Left cardiac atrium (tissue), 4 donors: Measurements from ENCODE around the gene ARHGAP12. TPM values are rescaled to one million over a fixed set of nuclear protein-coding genes. Genes with fewer than 3 reads are reported as not detected.
"Not testable (repeated sequence)": the region's sequence is repeated elsewhere in the genome, so short reads cannot be mapped to it uniquely, and the experiment has no call there.

Source experiments
- ATAC-seq, 2 donors: fragments of 200-7000 bp; cut with Tn5 transposase; one replicate each; pipeline ENCODE4 v1.9.1; 2020; ENCODE audit warnings: mild to moderate bottlenecking in 2 of 2, moderate library complexity in 2 of 2
- DNase-seq: peaks from one replicate; pipeline ENCODE4 v3.0.0-alpha.2; 2020
- intact Hi-C, 2 donors: fragments of 100-400 bp; cut with DNase I; formaldehyde crosslinking; loops; one replicate each; pipeline versions ENCODE4 v1.14.1 to v1.15.1; 2022 to 2023
- long read RNA-seq: library from polyadenylated mRNA; unstranded; transcript quantifications from one replicate; pipeline ENCODE4 v2.0.0, GENCODE V29; 2021
- total RNA-seq, 2 donors: library from RNA; stranded (reverse); fragmentation: NEBNext Ultra II Directional; extraction: Animal tissue kit (Norgen Biotek cat#: 25700); gene quantifications; one replicate each; pipeline ENCODE4 v1.2.1, GENCODE V29; 2021
- donor health status: DM: no; HTN: yes; CAD: no.
- donor health status: DM: no; HTN: yes; CAD: no; lungs with severe emphysema.
- donor health status: DM: yes; HTN: yes; CAD: no.
- donor health status: Dilated cardiomyopathy.

Gene ARHGAP12
- total RNA-seq: 10 to 100 TPM; 17.2 to 21.7 TPM
- long read RNA-seq, full-length matches to known transcripts: 1 of 6 reads
- long read RNA-seq, partial matches to known transcripts: 3 of 6 reads
- long read RNA-seq, other reads (novel, unspliced or antisense): 2 of 6 reads

- DNase-seq (peak; percentile 92), ATAC-seq (peak; percentile 97 to 98)
- intact Hi-C loops: no loop called here
These were observed at the start of gene ARHGAP12 for GRCh38 chr10:31928549-31929260. Gene ARHGAP12, minus strand, starts transcription at chr10:31928831. Its CDS starts 19,976 bp downstream, at chr10:31908855.

GRCh38 chr10:31978156-31978483 lies 49.5 kb upstream of the ARHGAP12 start:
- no peak for ATAC-seq
- intact Hi-C loops: no loop called here
- no peak for DNase-seq

DNA sequence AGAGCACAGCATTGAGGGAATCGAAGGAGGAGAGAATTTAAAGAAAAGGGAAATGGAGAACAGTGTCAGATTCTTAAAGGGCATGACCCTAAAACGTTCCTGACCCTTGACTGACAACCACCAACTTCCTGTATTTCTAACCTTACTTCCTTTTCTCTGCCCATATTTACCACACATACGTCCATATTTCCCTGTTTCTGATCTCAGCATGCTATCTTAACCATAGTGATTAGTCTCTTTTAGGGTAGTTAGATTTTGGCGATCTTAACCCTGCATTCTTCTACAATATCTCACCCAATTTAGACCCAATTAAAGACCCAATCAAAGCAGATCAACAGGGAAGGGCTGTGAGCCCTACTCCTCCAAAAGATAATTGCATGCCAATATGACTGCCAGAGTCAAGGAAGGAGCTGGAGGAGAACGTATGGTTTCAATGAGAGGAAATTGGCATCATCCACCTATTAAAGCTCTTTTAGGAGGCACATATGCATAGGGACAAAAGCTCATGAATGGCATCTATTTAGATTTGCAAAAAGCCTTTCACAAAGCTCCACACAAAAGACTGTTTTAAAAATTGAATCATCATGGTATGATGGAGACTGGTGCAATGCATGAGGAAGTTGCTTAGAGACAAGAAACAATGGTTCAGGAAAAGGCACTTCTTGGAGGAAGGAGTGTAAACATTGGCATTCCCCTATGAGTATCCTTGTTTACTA lies 49.0 kb upstream of the ARHGAP12 start:
- intact Hi-C loops: no loop called here
- no peak for DNase-seq
- peak in 1 of 2 donors; percentile 58 for ATAC-seq

GRCh38 chr10:31975157-31975765 lies 46.6 kb upstream of the ARHGAP12 start:
- intact Hi-C loops: no loop called here
- no peak for DNase-seq
- ATAC-seq: no peak

DNA sequence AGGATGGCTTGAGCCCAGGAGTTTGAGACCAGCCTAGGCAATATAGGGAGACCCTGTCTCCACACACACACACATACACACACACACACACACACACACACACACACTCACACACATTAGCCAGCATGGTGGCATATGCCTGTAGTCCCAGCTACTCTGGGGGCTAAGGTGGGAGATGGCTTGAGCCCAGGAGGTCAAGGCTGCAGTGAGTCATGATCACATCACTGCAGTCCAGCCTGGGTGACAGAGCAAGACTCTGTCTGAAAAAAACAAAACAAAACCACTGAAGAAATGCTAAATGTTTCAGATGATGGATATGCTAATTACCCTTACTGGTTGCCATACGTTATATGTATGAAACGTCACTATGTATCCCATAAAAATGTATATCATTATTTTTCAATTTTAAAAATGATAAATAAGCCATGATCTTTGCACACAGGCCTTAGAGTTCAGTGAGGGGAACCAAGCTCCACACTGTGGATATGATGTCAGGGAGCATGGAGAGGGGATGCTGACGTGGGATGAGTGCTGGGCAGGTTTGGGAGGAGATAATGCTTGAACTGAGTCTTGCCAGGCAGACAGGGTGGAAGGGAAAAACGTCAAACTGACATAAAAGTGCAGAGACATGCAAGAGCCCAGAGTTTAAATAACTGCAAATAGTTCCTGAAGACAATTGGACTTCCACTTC lies 45.9 kb upstream of the ARHGAP12 start:
- no peak for DNase-seq
- intact Hi-C loops: no loop called here
- ATAC-seq: no peak

GRCh38 chr10:31972519-31973041 lies 43.9 kb upstream of the ARHGAP12 start:
- intact Hi-C loops: no loop called here
- ATAC-seq (no peak), DNase-seq (no peak)

GRCh38 chr10:31969847-31970246 lies 41.2 kb upstream of the ARHGAP12 start:
- ATAC-seq, DNase-seq, intact Hi-C loops: not testable (repeated sequence)

DNA sequence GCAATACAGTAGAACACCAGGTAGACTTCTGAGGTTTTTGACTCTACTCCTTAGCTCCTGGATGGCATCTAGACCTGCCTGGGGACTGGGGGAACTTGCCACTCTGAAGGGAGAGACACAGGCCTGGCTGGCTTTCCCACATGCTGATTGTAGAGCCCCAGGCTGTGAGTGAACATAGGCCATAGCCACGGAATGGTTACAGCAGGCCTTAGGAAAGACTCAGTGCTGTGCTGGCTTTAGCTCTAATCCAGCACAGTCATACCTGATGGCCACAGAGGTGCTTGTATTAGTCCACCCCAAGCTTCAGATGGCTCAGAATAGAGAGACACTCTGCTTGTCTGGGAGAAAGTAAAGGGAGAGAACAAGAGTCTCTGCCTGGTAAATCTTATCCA lies 35.0 kb upstream of the ARHGAP12 start:
- intact Hi-C loops: no loop called here
- ATAC-seq: no peak
- no peak for DNase-seq

DNA sequence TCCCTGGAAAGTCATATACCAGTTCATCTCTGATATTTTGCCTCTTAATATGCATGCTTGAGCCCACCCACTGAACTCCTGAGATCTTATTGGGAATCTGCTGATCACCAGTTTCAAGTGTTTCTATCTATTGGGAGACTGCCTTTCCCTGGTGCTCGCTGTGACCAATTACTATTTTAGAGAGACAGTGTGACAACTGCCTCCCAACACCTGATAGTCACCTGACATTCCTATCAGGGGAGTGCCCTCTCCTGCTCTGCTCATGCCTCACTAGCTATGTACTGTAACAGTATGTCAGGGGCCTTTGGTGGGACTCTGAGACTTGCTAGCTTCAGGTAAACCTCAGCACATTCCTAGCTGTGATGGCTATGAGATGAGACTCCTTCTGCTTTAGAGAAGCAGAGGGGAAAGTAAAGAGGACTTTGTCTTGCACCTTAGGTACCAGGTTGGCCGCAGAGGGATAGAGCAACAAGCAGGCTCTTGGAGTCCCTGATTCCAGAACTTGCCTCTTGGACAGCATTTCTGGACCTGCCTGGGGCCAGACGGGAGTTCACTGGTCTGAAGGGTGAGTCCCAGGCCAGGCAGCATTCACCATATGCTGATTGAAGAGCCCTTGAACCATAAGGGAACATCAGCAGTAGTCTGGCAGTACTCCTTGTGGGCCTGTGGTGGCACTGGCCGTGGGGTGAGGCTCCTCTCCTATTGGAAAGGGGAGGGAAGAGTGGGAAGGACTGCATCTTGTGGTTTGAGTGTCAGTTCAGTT lies 34.4 kb upstream of the ARHGAP12 start:
- no peak for ATAC-seq
- no peak for DNase-seq
- intact Hi-C loops: no loop called here

DNA sequence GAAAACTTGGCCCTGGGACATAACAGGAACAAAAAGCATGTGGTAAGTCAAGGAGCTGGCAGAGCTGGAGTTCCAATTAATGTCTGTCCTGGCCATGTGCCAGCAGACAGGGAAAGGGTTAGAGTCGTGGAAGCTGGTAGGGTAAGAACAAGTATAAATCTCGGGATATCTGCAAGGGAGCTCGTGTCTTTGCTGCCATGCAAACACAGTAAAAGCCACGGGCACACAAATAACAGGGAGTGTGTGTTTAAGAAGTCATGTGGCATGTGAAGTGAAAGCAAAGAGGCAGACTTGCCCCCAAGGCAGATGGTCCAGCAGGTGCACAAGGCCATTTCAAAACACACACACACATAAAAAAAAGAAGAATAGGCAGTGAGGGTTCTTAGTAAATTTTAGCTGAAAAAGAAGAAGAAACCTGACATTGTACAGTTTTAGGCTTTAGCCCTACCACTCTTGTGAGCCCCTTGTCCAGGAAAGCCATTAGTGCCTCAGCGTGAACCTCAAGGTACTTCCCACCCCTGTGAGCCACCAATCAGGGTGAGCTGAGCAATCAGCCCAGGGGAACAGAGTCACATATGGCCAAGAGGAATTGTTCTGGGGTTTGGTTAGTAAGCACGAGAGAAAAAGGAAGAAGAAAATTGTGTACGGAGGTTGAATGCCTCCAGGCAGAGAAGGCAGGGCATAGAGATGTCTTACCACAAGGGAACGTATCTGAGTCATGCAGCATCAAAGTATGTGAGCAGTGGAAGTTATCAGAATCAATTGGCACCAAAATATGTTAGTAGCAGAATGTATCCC lies 32.8 kb upstream of the ARHGAP12 start:
- peak in 1 of 2 donors; percentile 34 for ATAC-seq

DNA sequence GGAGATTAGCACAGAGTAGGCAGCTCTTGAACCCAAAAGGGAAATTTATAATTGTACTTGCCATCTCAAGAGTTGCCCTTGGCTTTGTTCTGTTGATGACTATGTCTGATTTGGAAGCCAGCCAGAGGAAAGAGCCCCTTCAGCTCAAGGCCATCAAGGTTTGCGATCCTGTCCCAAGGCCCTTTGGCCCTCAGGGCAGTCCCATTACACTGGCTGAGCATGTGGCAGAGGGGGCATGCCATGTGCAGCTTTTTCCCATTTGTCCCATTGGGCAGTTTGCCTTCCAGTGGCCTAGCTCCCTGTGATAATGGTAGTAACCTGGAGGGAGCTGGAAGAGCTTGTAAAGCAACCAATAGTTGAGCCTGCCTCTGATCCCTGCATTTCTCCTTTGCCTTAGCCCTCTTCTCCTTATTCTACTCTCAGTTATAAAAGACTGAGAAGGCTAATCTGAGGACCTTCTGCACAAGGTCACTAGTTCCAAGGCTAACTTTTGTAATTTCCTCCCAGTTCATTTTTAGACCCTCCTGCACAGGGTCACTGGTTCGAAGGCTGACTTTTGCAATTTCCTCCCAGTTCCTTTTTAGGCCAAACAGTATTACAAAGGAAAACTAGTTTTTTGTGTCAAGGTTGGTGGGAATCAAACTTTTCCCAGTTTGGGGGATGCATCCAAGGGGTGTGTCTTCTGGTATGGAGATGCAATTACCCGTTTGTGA lies 31.0 kb upstream of the ARHGAP12 start:
- ATAC-seq (peak; percentile 35 to 38), DNase-seq (no peak)
- intact Hi-C loops: no loop called here

More for the DNA sequence above, 32.8 kb upstream of the ARHGAP12 start:
- DNase-seq: peak; percentile 29
- intact Hi-C loops: no loop called here

GRCh38 chr10:31958856-31959255 lies 30.2 kb upstream of the ARHGAP12 start:
- intact Hi-C loops: no loop called here
- no peak for ATAC-seq
- DNase-seq: no peak

- intact Hi-C loops: no loop called here
- no peak for DNase-seq
- no peak for ATAC-seq
These were observed 27.7 kb upstream of the ARHGAP12 start for GRCh38 chr10:31956200-31956946.

DNA sequence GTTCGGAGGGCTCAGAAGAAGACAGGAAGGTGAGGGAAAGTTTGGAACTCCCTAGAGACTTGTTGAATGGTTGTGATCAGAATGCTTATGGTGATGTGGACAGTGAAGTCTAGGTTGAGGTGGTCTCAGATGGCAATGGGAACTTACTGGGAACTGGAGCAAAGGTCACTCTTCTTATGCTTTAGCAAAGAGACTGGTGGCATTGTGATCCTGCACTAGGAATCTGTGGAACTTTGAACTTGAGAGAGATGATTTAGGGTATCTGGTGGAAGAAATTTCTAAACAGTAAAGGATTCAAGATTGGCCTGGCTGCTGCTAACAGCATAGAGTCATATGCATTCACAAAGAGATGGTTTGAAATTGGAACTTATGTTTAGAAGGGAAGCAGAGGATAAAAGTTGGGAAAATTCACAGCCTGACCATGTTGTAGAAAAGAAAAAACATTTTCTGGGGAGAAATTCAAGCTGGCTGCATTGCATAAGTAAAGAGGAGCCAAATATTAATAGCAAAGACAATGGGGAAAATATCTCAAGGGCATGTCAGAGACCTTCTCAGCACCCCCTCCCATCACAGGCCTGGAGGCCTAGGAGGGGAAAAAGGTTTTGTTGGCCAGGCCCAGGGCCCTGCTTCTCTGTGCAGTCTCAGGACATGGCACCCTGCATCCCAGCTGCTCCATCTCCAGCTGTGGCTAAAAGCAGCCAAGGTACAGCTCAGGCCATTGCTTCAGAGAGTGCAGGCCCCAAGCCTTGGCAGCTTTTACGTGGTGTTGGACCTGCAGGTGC lies 26.0 kb upstream of the ARHGAP12 start:
- DNase-seq (no peak), ATAC-seq (no peak)
- intact Hi-C loops: no loop called here

- intact Hi-C loops: no loop called here
- DNase-seq: no peak
- no peak for ATAC-seq
These were observed 24.8 kb upstream of the ARHGAP12 start for GRCh38 chr10:31953480-31953879.

DNA sequence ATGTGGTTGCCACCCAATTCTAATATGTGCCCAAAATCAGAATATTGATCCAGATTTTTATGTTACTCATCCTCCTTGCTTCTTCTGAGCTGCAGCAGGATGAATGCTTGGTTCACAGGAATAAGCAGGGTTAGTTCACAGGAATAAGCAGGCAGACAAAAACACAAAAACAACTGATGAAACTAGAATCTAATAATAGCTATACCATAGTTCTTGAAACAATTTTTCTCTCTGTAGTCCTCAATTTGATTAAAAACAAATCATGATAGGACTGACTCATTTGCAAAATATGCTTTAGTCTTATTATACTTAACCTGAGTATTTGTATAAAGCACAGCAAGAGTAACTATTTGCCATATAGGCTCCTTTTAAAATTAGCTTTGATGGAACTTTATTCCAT lies 24.4 kb upstream of the ARHGAP12 start:
- DNase-seq (no peak), ATAC-seq (no peak)
- intact Hi-C loops: no loop called here
